OCI-LY3 (cell line): ENCODE results near the gene CD40.

Experiments
- H2AFZ ChIP-seq: fragments of 200-600, 300-600 bp; shearing (Covaris generic); 2 replicates; pipeline ENCODE4 v1.6.0; 2014; ENCODE audit warnings: antibody characterized with exemption, low read depth, low read length
- H3K27ac ChIP-seq: fragments of 200-600, 300-600 bp; sonication (generic); 2 replicates; pipeline ENCODE4 v1.5.1; 2014; ENCODE audit warnings: mild to moderate bottlenecking, low read length, moderate library complexity, mixed read lengths
- H3K27me3 ChIP-seq: fragments of 200-600, 300-600 bp; sonication (generic); 2 replicates; pipeline ENCODE4 v1.6.1; 2014; ENCODE audit warnings: low read depth, low read length, mixed read lengths
- H3K36me3 ChIP-seq: fragments of 200-600, 300-600 bp; sonication (generic); replicated peaks from 2 replicates; pipeline ENCODE3; 2014; ENCODE audit warnings: low read depth, low read length, mixed read lengths
- H3K4me1 ChIP-seq: fragments of 300-600, 200-600 bp; sonication (generic); 2 replicates; pipeline ENCODE4 v1.6.1; 2014; ENCODE audit warnings: low read length, mixed read lengths
- H3K4me2 ChIP-seq: fragments of 200-600, 300-600 bp; sonication (generic); 2 replicates; pipeline ENCODE4 v1.6.1; 2014; ENCODE audit warnings: low read length, mixed read lengths
- H3K4me3 ChIP-seq: fragments of 300-600, 200-600 bp; sonication (generic); 2 replicates; pipeline ENCODE4 v1.5.1; 2014; ENCODE audit warnings: antibody characterized with exemption, mild to moderate bottlenecking, low read length, moderate library complexity
- H3K79me2 ChIP-seq: fragments of 300-600, 200-600 bp; shearing (Covaris generic); 2 replicates; pipeline ENCODE4 v1.6.1; 2014; ENCODE audit warnings: mild to moderate bottlenecking, low read length, mixed read lengths
- H3K9ac ChIP-seq: fragments of 300-600, 200-600 bp; shearing (Covaris generic); 2 replicates; pipeline ENCODE4 v1.6.0; 2014; ENCODE audit warnings: mild to moderate bottlenecking, low read length, moderate library complexity
- H3K9me3 ChIP-seq: fragments of 200-600, 300-600 bp; shearing (Covaris generic); 2 replicates; pipeline ENCODE4 v1.6.1; 2014; ENCODE audit warnings: low read length, mixed read lengths; ENCODE audit not compliant: insufficient read depth
- H4K20me1 ChIP-seq: fragments of 200-600, 300-600 bp; sonication (generic); 2 replicates; pipeline ENCODE4 v1.6.1; 2016; ENCODE audit warnings: low read length, mixed read lengths; ENCODE audit not compliant: insufficient read depth
- EZH2phosphoT487 ChIP-seq: fragments of 200-600 bp; shearing (Covaris generic); IDR thresholded peaks from 2 replicates; pipeline ENCODE4 v1.6.1; 2018; ENCODE audit warnings: antibody characterized with exemption, mixed run types, low read depth
- TF ChIP-seq, protein P1 (sequence below): fragments of 200-600, 300-600 bp; sonication (generic); IDR thresholded peaks from 2 replicates; pipeline ENCODE4 v1.5.1; 2014; ENCODE audit warnings: antibody characterized with exemption, low read length, low read depth

Gene CD40

DNA sequence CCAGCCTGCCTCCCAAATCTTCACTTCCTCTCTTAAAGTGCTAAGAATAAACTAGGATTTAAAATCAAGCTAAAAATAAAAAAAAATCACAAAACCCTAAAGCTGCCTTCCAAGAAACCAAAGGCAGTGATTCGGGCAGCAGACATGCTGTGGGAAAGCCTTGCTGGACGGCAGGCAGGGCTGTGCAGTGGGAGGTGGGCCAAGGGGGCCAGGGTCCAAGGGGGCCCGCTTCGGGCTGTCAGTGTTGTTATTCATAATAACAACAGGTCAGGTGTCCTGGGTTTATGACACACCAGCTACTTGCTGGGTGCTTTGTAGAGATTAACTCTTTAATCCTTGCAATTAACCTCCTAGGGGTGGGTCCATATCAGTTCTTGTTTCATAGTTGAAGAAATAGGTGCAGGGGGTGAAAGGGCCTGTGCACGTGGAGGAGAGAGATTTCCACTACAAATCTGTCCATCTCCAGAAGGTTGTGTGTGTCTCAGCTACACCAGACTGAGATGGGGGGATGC lies 40.4 kb downstream of the CD40 start:
- Histone ChIP-seq H3K36me3 (no peaks in the 10 kb centered on the region), H3K79me2 (no peaks in the 10 kb centered on the region), H3K4me2 (peak overlapping the region; percentile 27; the same call in 1 of the 2 replicates), H3K27me3 (peaks cover 72% of the 10 kb centered on the region), H3K9me3 (no peaks in the 10 kb centered on the region), H3K4me1 (peaks cover 19% of the 10 kb centered on the region), H3K9ac (no peak overlapping the region), H3K27ac (no peak overlapping the region), H3K4me3 (no peak overlapping the region), H2AFZ (no peak overlapping the region), H4K20me1 (no peaks in the 10 kb centered on the region)
- TF ChIP-seq EZH2phosphoT487: no peak
- TF ChIP-seq, protein P1, sequence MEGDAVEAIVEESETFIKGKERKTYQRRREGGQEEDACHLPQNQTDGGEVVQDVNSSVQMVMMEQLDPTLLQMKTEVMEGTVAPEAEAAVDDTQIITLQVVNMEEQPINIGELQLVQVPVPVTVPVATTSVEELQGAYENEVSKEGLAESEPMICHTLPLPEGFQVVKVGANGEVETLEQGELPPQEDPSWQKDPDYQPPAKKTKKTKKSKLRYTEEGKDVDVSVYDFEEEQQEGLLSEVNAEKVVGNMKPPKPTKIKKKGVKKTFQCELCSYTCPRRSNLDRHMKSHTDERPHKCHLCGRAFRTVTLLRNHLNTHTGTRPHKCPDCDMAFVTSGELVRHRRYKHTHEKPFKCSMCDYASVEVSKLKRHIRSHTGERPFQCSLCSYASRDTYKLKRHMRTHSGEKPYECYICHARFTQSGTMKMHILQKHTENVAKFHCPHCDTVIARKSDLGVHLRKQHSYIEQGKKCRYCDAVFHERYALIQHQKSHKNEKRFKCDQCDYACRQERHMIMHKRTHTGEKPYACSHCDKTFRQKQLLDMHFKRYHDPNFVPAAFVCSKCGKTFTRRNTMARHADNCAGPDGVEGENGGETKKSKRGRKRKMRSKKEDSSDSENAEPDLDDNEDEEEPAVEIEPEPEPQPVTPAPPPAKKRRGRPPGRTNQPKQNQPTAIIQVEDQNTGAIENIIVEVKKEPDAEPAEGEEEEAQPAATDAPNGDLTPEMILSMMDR: no peak

DNA sequence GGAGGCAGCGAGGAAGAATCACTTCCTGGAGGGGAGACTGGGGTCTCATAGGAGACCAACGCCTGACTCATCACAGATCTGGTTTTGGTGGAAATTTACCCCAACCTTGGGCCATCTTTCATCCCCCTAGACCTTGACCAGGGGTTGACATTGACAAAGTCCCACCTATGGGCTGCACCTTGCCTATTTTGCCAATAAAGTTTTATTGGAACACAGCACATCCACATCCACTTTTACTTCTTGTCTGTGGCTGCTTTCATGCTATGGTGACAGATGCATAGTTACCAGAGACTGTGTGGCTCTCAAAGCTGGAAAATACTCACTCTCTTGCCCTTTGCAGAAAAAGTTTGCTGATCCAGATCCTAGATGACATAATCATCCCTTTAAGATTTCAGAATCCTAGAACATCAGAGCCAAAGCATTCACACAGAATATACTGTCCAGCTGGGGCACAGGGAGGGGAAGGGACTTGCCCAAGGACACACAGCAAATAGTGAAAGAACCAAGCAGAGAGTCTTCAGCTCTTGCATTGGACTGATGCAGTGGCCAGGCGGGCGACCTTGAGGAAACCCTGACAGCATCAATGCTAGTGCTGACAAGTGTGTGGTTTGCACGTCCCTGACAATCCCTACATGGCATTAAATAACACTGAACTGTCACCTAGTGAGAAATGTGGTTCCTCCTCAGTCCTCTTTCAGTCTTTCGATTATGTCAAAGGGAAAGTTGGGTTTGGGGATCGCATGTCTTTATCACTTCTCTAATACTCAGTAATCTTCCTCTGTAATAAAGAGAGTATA lies 41.2 kb downstream of the CD40 start:
- Histone ChIP-seq H3K4me2 (peak overlapping the region; percentile 27), H3K36me3 (no peaks in the 10 kb centered on the region), H3K4me1 (peaks cover 19% of the 10 kb centered on the region), H3K9me3 (no peaks in the 10 kb centered on the region), H3K9ac (no peak overlapping the region), H3K27ac (no peak overlapping the region), H3K79me2 (no peaks in the 10 kb centered on the region), H4K20me1 (no peaks in the 10 kb centered on the region), H2AFZ (no peak overlapping the region), H3K27me3 (peaks cover 75% of the 10 kb centered on the region), H3K4me3 (no peak overlapping the region)
- TF ChIP-seq, protein P1: no peak
- no peak for TF ChIP-seq EZH2phosphoT487

DNA sequence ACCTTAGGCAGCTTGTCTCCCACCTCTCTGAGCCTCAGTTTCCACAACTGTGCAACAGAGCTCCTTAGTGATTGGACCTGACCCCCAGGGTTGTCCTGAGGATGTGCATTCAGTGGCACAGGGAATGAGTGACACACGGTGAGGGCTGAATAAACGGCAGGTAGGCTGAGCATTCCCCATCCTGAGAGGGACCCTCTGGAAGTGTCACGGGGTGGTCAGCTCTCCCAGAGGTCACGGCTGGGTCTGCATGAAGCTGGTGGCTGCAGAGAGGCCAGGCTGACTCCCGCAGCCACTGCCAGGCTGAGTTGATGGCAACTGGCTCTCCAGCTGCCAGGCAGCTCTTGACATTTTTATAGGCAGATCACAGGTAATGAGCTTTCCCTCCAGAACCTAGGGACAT lies 42.5 kb downstream of the CD40 start:
- no peaks in the 10 kb centered on the region for H3K36me3 ChIP-seq
- H3K27ac ChIP-seq: no peak overlapping the region
- H3K4me1 ChIP-seq: peaks cover 19% of the 10 kb centered on the region
- no peaks in the 10 kb centered on the region for H3K79me2 ChIP-seq
- H3K27me3 ChIP-seq: peaks cover 68% of the 10 kb centered on the region
- no peaks in the 10 kb centered on the region for H3K9me3 ChIP-seq
- no peaks in the 10 kb centered on the region for H4K20me1 ChIP-seq
- H3K4me2 ChIP-seq: no peak overlapping the region
- no peak overlapping the region for H3K4me3 ChIP-seq
- TF ChIP-seq EZH2phosphoT487: no peak
- TF ChIP-seq, protein P1: no peak
- no peak overlapping the region for H2AFZ ChIP-seq
- no peak overlapping the region for H3K9ac ChIP-seq

DNA sequence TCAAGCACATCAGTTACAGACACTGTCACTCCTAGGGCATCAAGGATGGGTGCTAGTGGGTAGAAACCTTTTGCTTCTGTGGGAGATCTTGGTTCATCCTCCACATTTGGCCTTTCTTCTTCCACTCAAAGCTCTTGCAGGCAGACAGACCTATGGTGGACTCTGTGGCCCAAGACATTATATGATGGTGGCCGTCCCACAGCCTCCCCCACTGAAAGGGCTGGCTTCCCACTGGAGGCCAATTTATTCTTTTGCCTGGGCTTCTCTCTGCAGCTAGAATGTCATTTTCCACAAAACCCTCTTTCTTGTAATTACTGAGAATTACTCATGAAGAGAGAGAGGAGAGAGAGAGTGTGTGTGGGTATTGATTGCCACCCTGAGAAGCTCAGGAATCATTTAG lies 43.8 kb downstream of the CD40 start:
- Histone ChIP-seq H3K4me1 (peaks cover 19% of the 10 kb centered on the region), H3K9me3 (no peaks in the 10 kb centered on the region), H3K79me2 (no peaks in the 10 kb centered on the region), H3K27ac (no peak overlapping the region), H3K27me3 (peaks cover 75% of the 10 kb centered on the region), H3K9ac (no peak overlapping the region), H3K4me3 (no peak overlapping the region), H3K4me2 (no peak overlapping the region), H4K20me1 (no peaks in the 10 kb centered on the region), H2AFZ (no peak overlapping the region), H3K36me3 (no peaks in the 10 kb centered on the region)
- no peak for TF ChIP-seq EZH2phosphoT487
- TF ChIP-seq, protein P1: no peak
